Body of pancreas (tissue), 4 donors: ENCODE measurements around the gene LMNA. TPM values are rescaled to one million over a fixed set of nuclear protein-coding genes. Genes with fewer than 3 reads are reported as not detected.

ENCODE experiments used
- ATAC-seq: fragments of 150-250 bp; one replicate; pipeline ENCODE4 v1.9.1; 2016
- DNase-seq, 4 donors: peaks; one replicate each; pipeline ENCODE4 v3.0.0-alpha.2; 2019
- H3K27ac ChIP-seq, 4 donors: fragments of 200-600 bp; sonication (generic); 1 replicate in 3 of 4; 2 replicates in 1 of 4; pipeline versions ENCODE4 v1.5.1 to v1.6.1; 2016 to 2019; ENCODE audit warnings: mild to moderate bottlenecking in 1 of 4, mixed read lengths in 1 of 4, moderate library complexity in 1 of 4
- H3K27me3 ChIP-seq, 2 donors: fragments of 200-600 bp; sonication (generic); one replicate each; pipeline ENCODE4 v1.6.0; 2016; ENCODE audit warnings: mild to moderate bottlenecking in 1 of 2
- H3K36me3 ChIP-seq, 2 donors: fragments of 200-600 bp; sonication (generic); replicated peaks in 1 of 2; 2 replicates each; pipeline ENCODE4 v1.5.1; 2016; ENCODE audit warnings: low read depth in 2 of 2; ENCODE audit not compliant: insufficient read depth in 1 of 2
- H3K4me1 ChIP-seq: fragments of 200-600 bp; sonication (generic); one replicate; pipeline ENCODE4 v1.6.0; 2016
- H3K4me3 ChIP-seq, 2 donors: fragments of 200-600 bp; sonication (generic); 1 replicate in 1 of 2; 2 replicates in 1 of 2; pipeline ENCODE4 v1.5.1; 2016 to 2019
- H3K9me3 ChIP-seq, 3 donors: fragments of 200-600 bp; sonication (generic); 1 replicate in 2 of 3; 2 replicates in 1 of 3; pipeline ENCODE4 v1.5.1; 2016
- CTCF ChIP-seq, 7 experiments: fragments of 450-650 bp in 4 of 7; fragments of 200-600 bp in 3 of 7; sonication (generic) in 3 of 7; IDR thresholded peaks; one replicate each; pipeline ENCODE4 v1.5.1; 2016 to 2019; ENCODE audit warnings: antibody characterized with exemption in 7 of 7
- POLR2A ChIP-seq, 3 donors: fragments of 450-650 bp; IDR thresholded peaks; one replicate each; pipeline ENCODE4 v1.6.1; 2016; ENCODE audit warnings: antibody characterized with exemption in 3 of 3, mild to moderate bottlenecking in 2 of 3
- WGBS, 2 donors: methylation state at CpG; one replicate each; pipeline ENCODE4 v1.1.5; 2017; 5-methylcytosine and 5-hydroxymethylcytosine counted together
- intact Hi-C: fragments of 100-400 bp; cut with DNase I; formaldehyde crosslinking; loops from one replicate; pipeline ENCODE4 v1.15.1; 2023
- total RNA-seq, 2 donors: library from RNA; depleted of rRNA; stranded (reverse); fragments of >200 nt; gene quantifications; one replicate each; pipeline ENCODE4 v1.1.0, GENCODE V29; 2016

LMNA gene
- total RNA-seq, 2 donors from 2014 or later: 152 to 186 TPM

DNA sequence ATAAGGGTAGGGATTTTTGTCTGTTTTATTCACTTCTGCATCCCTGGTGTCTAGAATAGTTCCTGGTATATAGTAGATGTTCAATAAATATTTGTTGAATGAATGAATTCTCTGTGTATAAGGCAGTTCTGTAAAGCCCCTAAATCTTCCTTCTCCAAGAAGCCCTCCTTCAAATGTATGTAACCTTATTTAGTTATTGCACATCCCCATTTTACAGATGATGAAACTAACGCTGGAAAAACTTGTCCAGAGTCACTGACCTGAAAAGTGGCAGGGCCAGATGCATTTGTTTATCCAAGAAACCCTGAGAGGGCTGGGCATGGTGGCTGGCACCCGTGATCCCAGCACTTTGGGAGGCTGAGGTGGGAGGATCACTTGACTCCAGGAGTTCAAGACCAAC, 4.3 kb upstream of the LMNA start:
- Histone ChIP-seq H3K4me1 (peaks cover 27% of the 10 kb centered on the region), H3K9me3 (no peaks in the 10 kb centered on the region), H3K36me3 (no peaks in the 10 kb centered on the region), H3K27me3 (no peaks in the 10 kb centered on the region), H3K4me3 (no peak overlapping the region), H3K27ac (no peak overlapping the region)
- intact Hi-C loops: no loop called here
- DNase-seq (no peak), ATAC-seq (no peak)
- no peak for TF ChIP-seq POLR2A (IDR thresholded peaks at IDR 0.05)
- TF ChIP-seq CTCF (IDR thresholded peaks at IDR 0.05): no peak
- WGBS, 2 donors: 77 to 80% methylated on average over 2 of the region's 2 CpGs

DNA sequence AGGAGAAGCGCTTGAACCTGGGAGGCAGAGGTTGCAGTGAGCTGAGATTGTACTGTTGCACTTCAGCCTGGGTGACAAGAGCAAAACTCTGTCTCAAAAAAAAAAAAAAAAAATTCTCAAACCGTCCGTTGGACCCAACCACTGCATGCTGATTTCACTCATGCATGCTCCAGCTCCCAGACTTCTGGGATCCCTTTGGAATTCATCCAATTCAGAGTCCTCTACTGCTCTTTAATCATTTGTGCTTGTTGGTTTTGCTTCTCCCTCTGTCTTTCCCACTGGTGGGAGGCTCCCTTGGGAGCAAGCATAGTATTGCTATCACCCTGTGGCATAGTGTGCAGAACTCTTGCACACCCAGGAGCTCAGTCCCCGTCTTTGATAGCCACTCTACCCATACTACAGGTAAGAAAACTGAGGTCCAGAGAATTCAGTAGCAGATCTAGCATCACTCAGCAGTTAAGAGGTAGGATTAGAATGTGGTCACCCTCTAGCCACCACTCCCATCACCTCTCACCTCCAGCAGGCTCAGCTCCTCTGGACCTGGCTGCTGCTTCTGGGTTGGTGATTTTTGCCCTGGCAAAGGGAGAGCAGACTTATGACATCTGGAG, 3.1 kb upstream of the LMNA start:
- TF ChIP-seq CTCF (IDR thresholded peaks at IDR 0.05) (no peak), POLR2A (IDR thresholded peaks at IDR 0.05) (no peak)
- ATAC-seq: no peak
- no peaks in the 10 kb centered on the region for H3K9me3 ChIP-seq
- H3K4me1 ChIP-seq: peaks cover 22% of the 10 kb centered on the region
- H3K4me3 ChIP-seq: no peak overlapping the region
- H3K27ac ChIP-seq: no peak overlapping the region
- intact Hi-C loops: no loop called here
- no peaks in the 10 kb centered on the region for H3K36me3 ChIP-seq
- H3K27me3 ChIP-seq: no peaks in the 10 kb centered on the region
- no peak for DNase-seq
- WGBS, 2 donors: 85 to 94% methylated on average over 4 of the region's 4 CpGs

DNA sequence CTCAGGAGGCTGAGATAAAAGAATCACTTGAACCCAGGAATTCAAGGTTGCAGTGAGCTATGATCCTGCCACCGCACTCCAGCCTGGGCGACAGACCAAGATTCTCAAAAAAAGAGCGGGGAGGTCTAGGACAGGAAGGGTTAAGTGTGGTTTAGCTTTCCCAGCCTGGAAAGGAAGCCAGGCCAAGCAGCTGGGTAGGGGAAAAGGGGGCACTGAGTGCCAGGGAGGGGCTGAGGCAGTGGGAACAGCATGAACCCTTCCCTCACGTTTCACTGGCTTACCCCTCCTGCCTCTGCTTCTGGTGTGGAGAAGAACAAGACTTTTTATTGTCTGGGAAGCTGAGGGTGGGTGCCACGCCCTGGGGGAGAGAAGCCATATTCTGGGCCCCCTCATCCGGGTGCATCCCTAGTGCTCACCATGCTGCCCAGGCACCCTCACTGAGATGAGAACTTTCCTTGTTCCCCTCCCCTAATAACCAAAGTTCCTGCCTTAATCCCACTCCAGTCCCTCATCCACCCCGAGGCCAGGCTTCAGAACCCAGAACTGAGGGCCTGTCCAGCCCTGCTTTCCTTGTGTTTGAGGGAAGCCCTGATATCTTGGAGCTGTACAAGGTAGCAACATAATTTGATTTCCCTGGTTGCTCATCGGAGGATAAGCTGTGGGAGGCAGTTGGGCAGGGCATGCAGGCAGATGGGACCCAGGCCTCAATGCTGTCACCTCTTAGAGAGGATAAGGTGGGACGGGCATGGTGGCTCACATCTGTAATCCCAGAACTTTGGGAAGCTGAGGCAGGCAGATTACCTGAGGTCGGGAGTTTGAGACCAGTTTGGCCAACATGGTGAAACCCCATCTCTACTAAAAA, 2.0 kb upstream of the LMNA start:
- intact Hi-C loops: no loop called here
- H3K27me3 ChIP-seq: no peaks in the 10 kb centered on the region
- DNase-seq: no peak
- H3K4me1 ChIP-seq: peaks cover 22% of the 10 kb centered on the region
- ATAC-seq: no peak
- H3K9me3 ChIP-seq: no peaks in the 10 kb centered on the region
- TF ChIP-seq CTCF (IDR thresholded peaks at IDR 0.05) (no peak), POLR2A (IDR thresholded peaks at IDR 0.05) (no peak)
- 68% methylated on average over 10 of the region's 10 CpGs for WGBS, 2 donors
- H3K27ac ChIP-seq: no peak overlapping the region
- no peak overlapping the region for H3K4me3 ChIP-seq
- H3K36me3 ChIP-seq: no peaks in the 10 kb centered on the region

- Histone ChIP-seq H3K9me3 (no peaks in the 10 kb centered on the region), H3K27me3 (no peaks in the 10 kb centered on the region), H3K36me3 (no peaks in the 10 kb centered on the region), H3K4me3 (no peak overlapping the region), H3K4me1 (peaks cover 31% of the 10 kb centered on the region), H3K27ac (peak overlapping the region; percentile 13 to 96 (median 92))
- no peak for ATAC-seq
- WGBS, 2 donors: 48 to 53% methylated on average over 4 of the region's 4 CpGs
- intact Hi-C loops: no loop called here
- DNase-seq: no peak
- TF ChIP-seq POLR2A (IDR thresholded peaks at IDR 0.05): no peak
- no peak for TF ChIP-seq CTCF (IDR thresholded peaks at IDR 0.05)
Observed at GRCh38 chr1:156113282-156113950, 1.1 kb upstream of the LMNA start.
